Motor neuron (in vitro differentiated cells): ENCODE data around the gene ATF3. TPM values are rescaled to one million over a fixed set of nuclear protein-coding genes. Genes with fewer than 3 reads are reported as not detected.
A peak's percentile ranks its signal among the peaks of the same experiment; 100 is the strongest.

Experiments used
- ATAC-seq, 8 experiments: fragments of 200-7000 bp; cut with Tn5 transposase; replicated peaks in 6 of 8; 2 replicates each; pipeline ENCODE4 v1.8.0; 2021; ENCODE audit warnings: mild to moderate bottlenecking in 8 of 8, moderate library complexity in 8 of 8
- H3K27ac ChIP-seq, 2 donors: fragments of 250-450 bp; sonication (Bioruptor Pico); 2 replicates each; pipeline ENCODE4 v1.9.0; 2021; ENCODE audit warnings: antibody characterized with exemption in 2 of 2, mild to moderate bottlenecking in 2 of 2, moderate library complexity in 1 of 2
- H3K4me1 ChIP-seq, 2 donors: fragments of 250-450 bp; sonication (Bioruptor Pico); replicated peaks in 1 of 2; 2 replicates each; pipeline ENCODE4 v1.6.1; 2021; ENCODE audit warnings: antibody characterized with exemption in 2 of 2, mild to moderate bottlenecking in 2 of 2, moderate library complexity in 1 of 2
- H3K4me3 ChIP-seq, 5 donors: fragments of 250-450 bp; sonication (Bioruptor Pico); 2 replicates each; pipeline ENCODE4 v1.9.0; 2021; ENCODE audit warnings: antibody characterized with exemption in 5 of 5, mild to moderate bottlenecking in 5 of 5, moderate library complexity in 4 of 5
- WGBS, 10 experiments: fragments of 450-650 bp; shearing (Covaris generic); methylation state at CpG; one replicate each; pipeline ENCODE4 v1.0.0; 2022; 5-methylcytosine and 5-hydroxymethylcytosine counted together
- in situ Hi-C, 9 experiments: fragments of 400-800 bp; cut with MboI; loops; one replicate each; pipeline ENCODE4 v1.15.0; 2021; ENCODE audit warnings: low sequenced_read_pairs in 9 of 9, low pct_unique_long_range_greater_than_20kb in 2 of 9; ENCODE audit not compliant: unreplicated experiment in 9 of 9
- total RNA-seq, 8 experiments: library from RNA; unstranded; fragments of 300-600 nt; gene quantifications; 2 replicates each; pipeline versions ENCODE4 v1.2.3 to v1.2.4, GENCODE V29; 2022

The ATF3 gene
- total RNA-seq, 8 experiments from 2014 or later, result 14.5 to 244 (median 28.7) TPM

GRCh38 chr1:212614453-212615200 lies 6.1 kb downstream of the ATF3 start:
- 88 to 100% (median 100%) methylated on average over 1 to 5 of the region's 5 CpGs for WGBS, 10 experiments
- in situ Hi-C loops, result loop anchor here in 1 of 9 experiments (25.0 kb wide), 1 partner anchor 127 kb away; no protein-coding TSS in a partner anchor

GRCh38 chr1:212615201-212615470 lies 6.6 kb downstream of the ATF3 start:
- in situ Hi-C loops, result loop anchor here in 1 of 9 experiments (25.0 kb wide), 1 partner anchor 128 kb away; no protein-coding TSS in a partner anchor
- 90 to 100% (median 95%) methylated on average over 1 to 9 of the region's 9 CpGs; no CpG with 5 or more reads in 3 of the 10 experiments for WGBS, 10 experiments
- ATAC-seq, result no peak
- H3K4me1 ChIP-seq, result peaks cover 24 to 28% of the 10 kb centered on the region in 2 donors
- no peak overlapping the region for H3K27ac ChIP-seq
- H3K4me3 ChIP-seq, result no peak overlapping the region

More at GRCh38 chr1:212614453-212615200, 6.1 kb downstream of the ATF3 start:
- Histone ChIP-seq H3K27ac (no peak overlapping the region), H3K4me1 (peaks cover 25 to 29% of the 10 kb centered on the region in 2 donors), H3K4me3 (no peak overlapping the region)
- no peak for ATAC-seq

DNA sequence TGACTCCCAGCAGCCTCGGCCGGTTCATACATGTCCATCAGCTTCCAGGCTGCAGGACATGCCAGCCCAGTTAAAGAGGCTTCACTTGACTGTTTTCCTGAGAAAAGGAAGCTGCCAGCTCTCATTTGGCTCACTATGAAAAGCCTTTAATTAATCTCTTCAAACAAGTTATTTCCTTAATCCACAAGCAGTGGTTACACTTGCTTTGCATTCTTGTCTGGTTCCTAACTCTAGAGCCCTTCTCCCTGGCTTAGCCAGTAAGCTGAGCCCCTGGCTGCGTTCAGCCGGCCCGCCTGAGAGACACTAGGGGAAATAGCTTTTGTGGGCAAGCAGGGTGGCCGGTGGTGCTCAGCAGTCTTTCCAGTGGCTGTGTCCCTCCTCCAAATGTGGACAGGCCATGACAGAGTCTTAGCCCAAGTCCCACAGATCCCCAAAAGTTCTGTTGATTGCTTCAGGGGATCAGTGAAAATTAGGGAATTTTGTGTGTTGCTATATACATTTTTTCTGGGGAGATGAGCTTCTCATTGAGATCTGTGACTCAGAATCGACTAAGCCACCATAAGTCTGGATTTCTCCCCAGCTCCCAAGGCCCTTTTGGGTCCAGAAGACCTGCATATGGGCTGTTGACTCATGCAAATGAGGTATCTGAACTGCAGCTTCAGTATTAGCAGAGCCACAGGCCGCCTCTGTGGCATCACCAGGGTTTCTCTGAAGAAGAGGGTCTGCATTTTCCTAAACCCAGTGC lies 10.1 kb downstream of the ATF3 start:
- H3K4me3 ChIP-seq, result no peak overlapping the region
- no peak for ATAC-seq
- H3K27ac ChIP-seq, result no peak overlapping the region
- WGBS, 10 experiments, result 71 to 100% (median 93%) methylated on average over 1 to 8 of the region's 8 CpGs; no CpG with 5 or more reads in 3 of the 10 experiments
- in situ Hi-C loops, result loop anchor here in 1 of 9 experiments (25.0 kb wide), 1 partner anchor 131 kb away; no protein-coding TSS in a partner anchor
- peaks cover 3 to 15% of the 10 kb centered on the region in 2 donors for H3K4me1 ChIP-seq

GRCh38 chr1:212620293-212620692 lies 11.7 kb downstream of the ATF3 start:
- 56 to 100% (median 63%) methylated on average over 1 of the region's 1 CpG; no CpG with 5 or more reads in 3 of the 10 experiments for WGBS, 10 experiments
- H3K4me1 ChIP-seq, result peaks cover 3 to 15% of the 10 kb centered on the region in 2 donors
- in situ Hi-C loops, result loop anchor here in 1 of 9 experiments (25.0 kb wide), 1 partner anchor 133 kb away; no protein-coding TSS in a partner anchor
- H3K27ac ChIP-seq, result no peak overlapping the region
- ATAC-seq, result no peak
- H3K4me3 ChIP-seq, result no peak overlapping the region

DNA sequence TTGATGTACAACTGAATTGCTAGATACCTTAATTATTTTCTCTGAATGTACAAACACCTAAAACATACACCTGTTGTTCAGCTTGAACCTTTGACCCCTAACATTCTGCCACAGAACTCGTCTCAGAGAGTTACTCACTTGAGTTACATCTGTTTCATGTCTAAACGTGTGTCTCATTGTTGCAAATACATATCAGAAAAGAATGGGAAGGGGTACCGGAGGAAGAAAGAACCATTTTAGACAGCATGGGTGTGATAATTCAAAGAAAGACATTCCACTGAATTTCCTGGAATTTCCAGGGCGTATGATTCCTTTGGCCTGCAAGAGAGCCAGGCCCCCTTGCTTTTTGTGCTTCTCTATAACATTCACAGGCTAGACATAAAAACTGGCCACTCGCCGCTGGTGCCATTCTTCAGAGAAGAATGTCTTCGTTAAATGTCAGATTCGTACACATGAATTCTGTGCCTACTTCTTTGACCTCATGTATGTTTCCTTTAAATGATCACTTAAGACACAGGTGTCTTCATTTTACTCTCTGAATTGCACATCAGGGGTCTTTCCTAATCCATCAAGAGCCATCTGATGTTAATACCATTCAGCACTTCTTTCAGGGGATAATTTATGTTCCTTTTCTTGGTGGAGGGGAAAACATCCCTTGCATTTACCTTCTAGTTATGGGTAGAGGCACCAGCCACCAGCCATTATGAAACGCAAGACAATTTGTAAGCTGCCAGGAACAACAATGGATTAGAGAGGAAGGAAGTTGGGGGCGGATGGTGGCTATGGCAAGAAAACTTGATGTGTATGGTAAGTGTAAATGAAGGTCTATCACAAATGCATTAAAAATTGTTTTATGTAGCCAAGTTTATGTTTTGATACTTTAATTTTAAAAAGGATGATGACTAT lies 12.7 kb downstream of the ATF3 start:
- in situ Hi-C loops, result loop anchor here in 1 of 9 experiments (25.0 kb wide), 1 partner anchor 134 kb away; no protein-coding TSS in a partner anchor
- ATAC-seq, result peak in 2 of 8 experiments; percentile 1 to 13
- Histone ChIP-seq H3K4me1 (peaks cover 3 to 15% of the 10 kb centered on the region in 2 donors), H3K4me3 (no peak overlapping the region), H3K27ac (no peak overlapping the region)
- 9 to 100% (median 29%) methylated on average over 1 to 10 of the region's 10 CpGs for WGBS, 10 experiments

GRCh38 chr1:212621949-212622305 lies 13.4 kb downstream of the ATF3 start:
- 60 to 100% (median 67%) methylated on average over 1 of the region's 1 CpG; no CpG with 5 or more reads in 5 of the 10 experiments for WGBS, 10 experiments
- peaks cover 3 to 15% of the 10 kb centered on the region in 2 donors for H3K4me1 ChIP-seq
- H3K4me3 ChIP-seq, result no peak overlapping the region
- H3K27ac ChIP-seq, result no peak overlapping the region
- in situ Hi-C loops, result loop anchor here in 1 of 9 experiments (25.0 kb wide), 1 partner anchor 135 kb away; no protein-coding TSS in a partner anchor
- ATAC-seq, result peak in 3 of 8 experiments; percentile 2 to 12 (median 9)

DNA sequence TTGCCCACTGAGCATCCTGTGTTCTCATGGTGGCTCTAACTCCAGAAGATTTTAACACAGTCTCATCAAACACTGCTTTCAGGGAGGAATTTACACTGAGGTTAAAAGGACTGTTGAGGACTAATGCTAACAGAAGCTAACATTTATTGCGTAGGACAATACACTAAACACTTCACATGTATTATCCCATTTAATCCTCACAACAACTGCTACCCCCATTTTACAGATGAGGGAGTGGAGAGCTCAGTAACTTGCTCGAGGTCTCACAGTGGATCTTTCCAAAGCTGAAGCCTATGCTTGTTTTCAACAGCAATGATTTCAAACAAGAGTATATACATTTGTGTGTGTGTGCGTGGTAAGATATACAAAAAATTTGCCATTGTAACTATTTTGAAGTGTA lies 13.9 kb downstream of the ATF3 start:
- 40 to 100% (median 92%) methylated on average over 1 to 3 of the region's 3 CpGs for WGBS, 10 experiments
- H3K27ac ChIP-seq, result no peak overlapping the region
- no peak overlapping the region for H3K4me3 ChIP-seq
- H3K4me1 ChIP-seq, result peaks cover 3 to 15% of the 10 kb centered on the region in 2 donors
- ATAC-seq, result peak in 1 of 8 experiments; percentile 2
- in situ Hi-C loops, result loop anchor here in 1 of 9 experiments (25.0 kb wide), 1 partner anchor 135 kb away; no protein-coding TSS in a partner anchor

- peak in 1 of 8 experiments; percentile 0 for ATAC-seq
- Histone ChIP-seq H3K4me1 (peaks cover 3 to 15% of the 10 kb centered on the region in 2 donors), H3K4me3 (no peak overlapping the region), H3K27ac (no peak overlapping the region)
- in situ Hi-C loops, result loop anchor here in 1 of 9 experiments (25.0 kb wide), 1 partner anchor 136 kb away; no protein-coding TSS in a partner anchor
- WGBS, 10 experiments, result 54 to 96% (median 87%) methylated on average over 3 to 4 of the region's 4 CpGs; no CpG with 5 or more reads in 3 of the 10 experiments
Observed at GRCh38 chr1:212622906-212623305, 14.3 kb downstream of the ATF3 start.

DNA sequence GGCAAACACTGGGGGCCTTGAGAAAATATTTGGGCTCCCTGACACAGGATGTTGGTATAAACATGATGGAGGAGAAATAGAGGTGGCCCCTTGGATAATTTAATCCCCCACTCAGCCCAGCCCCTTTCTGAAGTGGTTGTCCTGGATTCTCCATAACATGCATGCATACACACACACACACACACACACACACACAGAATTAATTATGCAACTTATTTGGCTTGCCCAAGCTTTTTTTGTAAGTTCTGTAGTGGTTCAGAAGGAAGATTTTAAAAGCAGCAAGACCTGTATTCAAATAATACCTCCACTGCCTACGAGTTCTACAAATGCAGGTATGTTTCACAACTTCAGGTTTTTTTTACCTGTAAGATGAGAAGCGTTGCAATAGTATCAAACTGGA lies 15.0 kb downstream of the ATF3 start:
- in situ Hi-C loops, result loop anchor here in 1 of 9 experiments (25.0 kb wide), 1 partner anchor 136 kb away; no protein-coding TSS in a partner anchor
- ATAC-seq, result peak in 4 of 8 experiments; percentile 1 to 8 (median 2)
- Histone ChIP-seq H3K27ac (no peak overlapping the region), H3K4me3 (no peak overlapping the region), H3K4me1 (peaks cover 3 to 15% of the 10 kb centered on the region in 2 donors)
- 37 to 100% (median 94%) methylated on average over 1 to 2 of the region's 2 CpGs; no CpG with 5 or more reads in 1 of the 10 experiments for WGBS, 10 experiments

GRCh38 chr1:212624976-212625501 lies 16.5 kb downstream of the ATF3 start:
- WGBS, 10 experiments, result 68 to 96% (median 90%) methylated on average over 2 to 18 of the region's 18 CpGs; no CpG with 5 or more reads in 2 of the 10 experiments
- H3K4me1 ChIP-seq, result peaks cover 3 to 17% of the 10 kb centered on the region in 2 donors
- H3K4me3 ChIP-seq, result no peak overlapping the region
- peak in 2 of 8 experiments; percentile 0 to 3 for ATAC-seq
- H3K27ac ChIP-seq, result no peak overlapping the region
- in situ Hi-C loops, result loop anchor here in 1 of 9 experiments (25.0 kb wide), 1 partner anchor 138 kb away; no protein-coding TSS in a partner anchor

- ATAC-seq, result peak in 1 of 8 experiments; percentile 1
- Histone ChIP-seq H3K27ac (no peak overlapping the region), H3K4me1 (peaks cover 3 to 14% of the 10 kb centered on the region in 2 donors), H3K4me3 (no peak overlapping the region)
- WGBS, 10 experiments, result 82 to 93% (median 89%) methylated on average over 2 to 16 of the region's 19 CpGs; no CpG with 5 or more reads in 3 of the 10 experiments
- in situ Hi-C loops, result no loop called here
Observed at GRCh38 chr1:212625781-212626450, 17.4 kb downstream of the ATF3 start.
